Small intestine (tissue), 7 donors: ENCODE measurements around the gene CCNI2. TPM values are rescaled to one million over a fixed set of nuclear protein-coding genes. Genes with fewer than 3 reads are reported as not detected.

Experiments used
- DNase-seq, 2 donors: peaks; one replicate each; pipeline versions ENCODE4 v3.0.0 to v3.0.0-alpha.2; 2013
- FAIRE-seq: peaks from 2 replicates; lab custom pipeline; 2012; peaks lifted over from hg19 to GRCh38; lab: Jason Lieb, UNC
- H3K27ac ChIP-seq, 3 donors: one replicate each; pipeline ENCODE4 v1.5.1; 2013; ENCODE audit warnings: low read length in 2 of 3, mild to moderate bottlenecking in 2 of 3, control low read depth in 1 of 3, inconsistent platforms in 1 of 3, low read depth in 1 of 3, moderate library complexity in 1 of 3
- H3K27me3 ChIP-seq, 3 donors: one replicate each; pipeline ENCODE4 v1.6.1; 2013; ENCODE audit warnings: low read length in 3 of 3, inconsistent platforms in 1 of 3; ENCODE audit not compliant: control insufficient read depth in 3 of 3, insufficient read depth in 3 of 3
- H3K36me3 ChIP-seq, 3 donors: one replicate each; pipeline ENCODE4 v1.6.1; 2013; ENCODE audit warnings: low read length in 3 of 3, inconsistent platforms in 1 of 3, low read depth in 1 of 3, mild to moderate bottlenecking in 1 of 3, moderate library complexity in 1 of 3; ENCODE audit not compliant: control insufficient read depth in 3 of 3, insufficient read depth in 2 of 3
- H3K4me1 ChIP-seq, 3 donors: one replicate each; pipeline ENCODE4 v1.6.1; 2013; ENCODE audit warnings: low read length in 2 of 3, inconsistent platforms in 1 of 3, low read depth in 1 of 3, mild to moderate bottlenecking in 1 of 3, moderate library complexity in 1 of 3; ENCODE audit not compliant: control insufficient read depth in 3 of 3, insufficient read depth in 2 of 3
- H3K4me3 ChIP-seq, 3 donors: one replicate each; pipeline ENCODE4 v1.5.1; 2013; ENCODE audit warnings: low read length in 3 of 3, control low read depth in 1 of 3, inconsistent platforms in 1 of 3, low read depth in 1 of 3, mild to moderate bottlenecking in 1 of 3, moderate library complexity in 1 of 3
- H3K9me3 ChIP-seq, 2 donors: one replicate each; pipeline ENCODE4 v1.6.1; 2013; ENCODE audit warnings: low read depth in 1 of 2, low read length in 1 of 2; ENCODE audit not compliant: control insufficient read depth in 2 of 2, insufficient read depth in 1 of 2
- WGBS, 3 donors: extraction: QIAGEN DNeasy Blood & Tissue Kit; methylation state at CpG; one replicate each; pipeline ENCODE4 v1.1.7; 2013; 5-methylcytosine and 5-hydroxymethylcytosine counted together
- polyA plus RNA-seq, 4 donors: library from polyadenylated mRNA; stranded (reverse) in 3 of 4; unstranded in 1 of 4; fragments of 200-250 nt in 3 of 4; fragments of 120-200 nt in 1 of 4; gene quantifications; one replicate each; pipeline versions ENCODE4 v1.2.1 to v1.2.3, GENCODE V29; 2013
- donor health status: healthy with polysubstance abuse.
- donor health status: control.
- donor health status: control.
- donor health status: Bipolar disorder and iron deficiency.
- donor health status: healthy.

The CCNI2 gene
- polyA plus RNA-seq, 4 donors = 1.6 to 8.2 (median 5.0) TPM

DNA sequence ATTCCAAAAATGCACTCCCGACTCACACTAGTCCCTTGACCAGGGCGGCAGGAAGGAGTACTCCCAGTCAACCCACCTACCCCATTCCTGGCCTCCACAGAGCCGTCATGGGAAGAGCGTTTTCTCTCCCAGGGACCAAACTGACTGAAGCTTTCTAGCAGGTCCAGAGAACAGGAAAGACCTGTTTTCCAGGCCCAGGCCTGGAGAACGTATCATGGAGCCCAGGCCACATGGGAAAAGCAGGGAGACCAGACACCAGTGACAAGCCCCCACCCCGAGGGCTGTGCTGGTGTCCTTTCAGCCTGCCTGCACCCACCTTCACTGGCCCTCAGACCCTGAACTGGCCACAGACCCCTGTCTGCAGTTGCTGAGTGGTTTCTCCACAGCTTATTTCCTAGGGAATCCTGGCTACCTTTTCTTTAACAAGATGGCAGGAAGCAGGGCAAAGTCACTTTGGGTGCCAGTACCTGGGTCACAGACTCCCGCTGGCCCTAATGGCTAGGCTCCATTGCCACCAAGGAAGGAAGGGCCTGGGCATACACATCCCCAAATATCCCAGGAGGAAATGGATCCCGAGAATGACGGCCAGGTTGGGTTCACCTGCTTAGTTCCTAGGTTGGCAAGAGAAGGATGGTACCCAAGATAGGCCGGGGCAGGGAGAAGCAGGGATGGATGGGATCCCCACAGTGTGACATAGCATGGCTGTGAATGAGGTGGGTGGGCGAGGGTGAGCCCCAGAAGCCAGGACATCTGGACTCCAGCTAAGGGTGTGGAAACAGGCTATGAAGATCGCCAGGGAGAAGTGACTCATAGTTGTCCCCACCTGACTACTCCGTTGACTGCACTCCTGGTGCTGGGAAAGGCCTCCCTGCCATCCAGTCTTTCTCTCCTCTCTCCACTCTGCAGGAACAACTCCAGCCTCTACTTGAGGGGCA lies 12.2 kb downstream of the CCNI2 start:
- peak in 1 of 2 donors; percentile 58 for DNase-seq
- no peak for FAIRE-seq

DNA sequence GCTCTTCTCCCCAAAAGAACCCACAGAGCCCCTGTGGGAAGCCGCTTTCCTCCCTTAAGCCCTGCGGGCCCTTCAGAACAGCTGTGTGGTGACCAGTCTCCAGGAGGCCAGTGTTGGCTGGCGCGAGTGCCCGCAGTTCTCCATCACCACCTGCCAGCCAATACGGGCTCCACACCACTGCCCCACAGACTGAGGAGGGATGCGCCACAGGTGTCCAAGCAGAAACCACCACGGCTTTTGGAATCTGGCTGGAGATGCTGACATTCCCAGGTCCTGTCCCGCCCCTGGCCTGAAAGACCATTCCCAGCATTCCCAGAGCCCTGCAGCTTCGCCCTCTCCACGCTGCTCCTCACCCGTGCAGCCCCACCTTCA lies 12.8 kb downstream of the CCNI2 start:
- Histone ChIP-seq H3K4me3 (no peak overlapping the region), H3K4me1 (peaks cover 0 to 11% (median 0%) of the 10 kb centered on the region in 3 donors), H3K27ac (no peak overlapping the region), H3K9me3 (no peaks in the 10 kb centered on the region), H3K36me3 (peaks cover 2 to 80% (median 6%) of the 10 kb centered on the region in 3 donors), H3K27me3 (no peaks in the 10 kb centered on the region)
- FAIRE-seq (no peak), DNase-seq (no peak)
- WGBS, 3 donors = 95 to 96% (median 96%) methylated on average over 12 of the region's 12 CpGs

More for the DNA sequence above, 12.2 kb downstream of the CCNI2 start:
- Histone ChIP-seq H3K36me3 (peaks cover 2 to 73% (median 3%) of the 10 kb centered on the region in 3 donors), H3K27ac (no peak overlapping the region), H3K27me3 (no peaks in the 10 kb centered on the region), H3K4me3 (no peak overlapping the region), H3K4me1 (peaks cover 0 to 11% (median 0%) of the 10 kb centered on the region in 3 donors), H3K9me3 (no peaks in the 10 kb centered on the region)
- WGBS, 3 donors = 85 to 89% (median 88%) methylated on average over 13 of the region's 13 CpGs

DNA sequence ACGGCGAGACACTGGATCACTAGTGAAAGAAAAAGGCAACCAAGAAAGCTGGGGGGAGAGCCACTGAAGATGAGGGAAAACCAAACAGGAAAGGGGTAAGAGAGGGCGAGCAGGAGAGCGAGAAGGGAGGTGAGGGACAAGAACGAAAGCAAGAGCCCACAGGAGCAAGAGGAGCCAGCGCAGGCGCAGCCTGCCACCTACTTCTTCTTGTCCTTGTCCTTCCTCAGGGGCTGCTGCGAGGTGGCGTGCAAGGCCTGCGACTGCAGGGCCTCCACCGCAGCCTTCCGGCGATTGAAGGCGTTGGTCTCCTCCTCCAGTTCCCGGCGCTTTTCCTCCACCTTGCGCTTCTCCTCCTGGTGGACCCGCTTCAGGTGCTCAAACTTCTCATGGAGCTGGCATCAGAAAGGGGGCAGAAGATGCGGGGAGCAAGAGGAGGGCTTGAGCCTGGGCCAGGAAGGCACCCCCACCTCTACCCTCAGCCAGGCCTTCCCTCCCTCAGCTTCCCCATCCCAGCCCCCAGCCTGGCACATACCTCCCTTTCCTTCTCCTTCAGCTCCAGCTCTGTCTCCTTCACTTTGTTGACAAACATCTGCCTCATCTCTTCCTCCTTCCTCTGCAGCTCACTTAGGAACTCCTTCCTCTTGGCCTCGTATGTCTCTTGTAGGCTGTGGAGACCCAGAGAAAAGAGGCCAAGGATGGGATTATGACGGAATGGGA lies 13.5 kb downstream of the CCNI2 start:
- peaks cover 0 to 11% (median 0%) of the 10 kb centered on the region in 3 donors for H3K4me1 ChIP-seq
- H3K9me3 ChIP-seq = no peaks in the 10 kb centered on the region
- 93 to 96% (median 95%) methylated on average over 21 of the region's 21 CpGs for WGBS, 3 donors
- no peak overlapping the region for H3K4me3 ChIP-seq
- H3K27ac ChIP-seq = no peak overlapping the region
- no peak for FAIRE-seq
- no peaks in the 10 kb centered on the region for H3K27me3 ChIP-seq
- no peak for DNase-seq
- H3K36me3 ChIP-seq = peaks cover 2 to 87% (median 6%) of the 10 kb centered on the region in 3 donors

DNA sequence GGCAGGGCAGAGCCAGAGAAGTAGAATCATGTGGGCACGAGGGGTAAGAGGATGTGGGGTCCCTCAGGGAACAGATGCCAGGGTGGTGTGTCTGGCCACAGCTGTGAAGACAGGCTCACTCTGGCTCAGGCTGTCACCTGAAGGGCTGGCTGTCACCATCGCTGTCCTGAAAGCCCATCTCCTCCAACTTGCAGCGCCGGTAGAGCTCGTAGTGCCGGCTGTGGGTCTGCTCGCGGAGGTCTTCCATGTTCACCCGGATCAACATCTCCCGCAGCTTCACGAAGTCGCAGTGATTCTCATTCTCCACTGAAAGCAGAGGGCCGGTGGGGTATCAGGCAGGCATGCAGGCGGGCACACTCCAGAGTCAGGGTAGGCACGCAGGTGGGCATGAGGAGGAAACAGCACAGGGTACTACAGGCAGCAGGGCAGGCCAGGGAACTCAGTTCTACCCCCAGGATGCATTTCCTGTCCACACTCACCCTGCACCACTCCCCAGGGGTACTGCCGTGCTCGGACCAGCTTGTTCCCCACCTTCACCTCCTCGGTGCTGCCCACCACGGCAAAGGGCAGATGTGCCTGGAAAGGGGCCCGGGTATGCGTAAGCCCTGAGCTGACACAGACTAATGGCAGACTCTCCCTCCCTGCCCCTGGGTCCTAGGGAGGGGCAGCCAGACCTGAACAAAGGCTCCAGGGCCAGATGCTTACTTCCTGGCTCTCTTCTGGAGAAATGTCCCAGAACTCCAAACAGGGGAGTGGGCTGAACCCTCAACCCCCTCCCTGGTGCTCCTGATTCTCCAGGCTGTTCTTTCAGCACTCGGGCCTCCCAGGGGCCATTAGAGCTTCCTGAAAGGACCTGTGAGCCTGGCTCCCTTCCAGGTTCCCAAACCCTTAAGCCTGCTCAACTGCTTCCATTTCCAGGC lies 14.4 kb downstream of the CCNI2 start:
- Histone ChIP-seq H3K27me3 (no peaks in the 10 kb centered on the region), H3K27ac (no peak overlapping the region), H3K9me3 (no peaks in the 10 kb centered on the region), H3K4me1 (peaks cover 0 to 11% (median 0%) of the 10 kb centered on the region in 3 donors), H3K4me3 (no peak overlapping the region), H3K36me3 (peaks cover 2 to 90% (median 4%) of the 10 kb centered on the region in 3 donors)
- DNase-seq = no peak
- no peak for FAIRE-seq
- WGBS, 3 donors = 93 to 96% (median 93%) methylated on average over 22 of the region's 22 CpGs

DNA sequence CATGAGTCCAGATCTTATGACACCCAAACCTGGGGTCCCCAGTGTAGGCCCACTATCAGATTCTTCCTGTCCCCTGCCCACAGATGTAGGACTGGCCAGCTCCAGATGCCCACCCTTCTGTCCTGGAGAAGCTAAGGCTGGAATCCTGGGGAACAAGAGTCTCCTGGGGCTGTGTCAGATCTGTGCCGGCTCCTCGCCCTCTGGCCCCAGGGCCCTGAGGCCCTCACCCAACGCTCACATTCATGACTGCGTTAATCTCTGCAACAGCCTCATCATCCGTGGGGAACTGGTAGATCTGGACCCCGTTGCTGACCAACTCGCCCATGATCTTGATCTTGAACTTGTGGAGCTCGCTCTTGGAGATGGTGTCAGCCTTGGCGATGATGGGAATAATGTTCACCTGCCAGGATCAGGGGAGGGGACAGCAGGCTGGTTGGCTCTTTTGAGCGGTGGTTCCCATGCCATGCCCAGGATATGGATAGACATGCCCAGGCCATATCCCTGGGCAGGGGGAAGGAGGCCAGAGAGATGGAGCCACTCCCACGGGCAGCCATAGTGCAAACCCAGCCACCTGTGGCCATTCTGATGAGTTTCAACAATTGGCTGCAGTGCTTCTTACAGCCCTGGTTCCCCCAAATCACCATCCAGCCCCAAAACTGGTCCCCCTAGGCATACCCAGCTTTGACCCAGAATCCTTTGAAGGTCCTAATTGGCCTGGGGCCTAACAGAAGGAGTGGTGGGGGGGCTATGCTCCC lies 15.2 kb downstream of the CCNI2 start:
- H3K27me3 ChIP-seq = no peaks in the 10 kb centered on the region
- H3K4me1 ChIP-seq = peaks cover 0 to 11% (median 0%) of the 10 kb centered on the region in 3 donors
- 93 to 96% (median 95%) methylated on average over 11 of the region's 11 CpGs for WGBS, 3 donors
- H3K9me3 ChIP-seq = no peaks in the 10 kb centered on the region
- no peak overlapping the region for H3K27ac ChIP-seq
- no peak for FAIRE-seq
- no peak overlapping the region for H3K4me3 ChIP-seq
- DNase-seq = no peak
- peaks cover 2 to 85% (median 4%) of the 10 kb centered on the region in 3 donors for H3K36me3 ChIP-seq

DNA sequence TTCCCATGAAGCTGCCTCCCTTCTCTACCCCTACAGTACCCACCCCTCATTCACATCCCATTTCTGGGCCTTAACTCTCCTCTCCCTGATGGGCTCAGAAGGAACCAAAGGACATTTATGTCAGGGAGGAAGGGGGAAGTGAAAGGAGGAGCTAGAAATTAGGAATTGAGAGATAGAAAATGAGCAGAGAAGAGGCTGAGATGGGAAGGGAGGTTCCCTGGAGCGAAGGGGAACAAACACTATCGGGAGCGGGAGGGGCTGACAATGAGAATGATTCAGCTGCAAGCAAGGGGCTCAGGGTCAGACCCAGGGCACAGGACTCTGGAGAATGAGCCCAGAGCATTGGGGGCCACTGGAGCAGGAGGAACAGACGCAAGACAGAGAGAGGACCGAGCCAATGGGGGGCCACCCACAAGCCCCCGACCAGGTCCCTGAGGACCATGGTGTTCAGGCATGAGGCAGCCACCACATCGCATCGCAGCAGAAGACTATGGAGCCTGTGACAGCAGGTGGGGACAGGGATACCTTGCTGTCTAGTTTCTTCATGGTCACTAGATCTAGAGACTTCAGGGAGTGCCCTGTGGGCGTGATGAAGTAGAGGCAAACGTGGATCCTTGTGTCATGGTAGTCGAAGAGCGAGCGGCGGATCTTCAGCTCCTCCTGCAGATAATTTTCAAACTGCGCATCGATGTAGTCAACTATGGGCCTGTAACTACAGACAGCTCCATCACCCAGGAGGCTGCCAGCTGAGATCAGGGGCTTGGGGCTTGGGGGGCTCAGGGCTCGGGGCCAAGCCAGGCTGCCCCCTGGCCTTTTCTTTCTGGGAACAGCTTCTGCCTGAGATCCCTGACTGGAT lies 16.2 kb downstream of the CCNI2 start:
- H3K27ac ChIP-seq = no peak overlapping the region
- no peak overlapping the region for H3K4me3 ChIP-seq
- DNase-seq (no peak), FAIRE-seq (no peak)
- peaks cover 0 to 13% (median 0%) of the 10 kb centered on the region in 3 donors for H3K4me1 ChIP-seq
- H3K36me3 ChIP-seq = peaks cover 2 to 87% (median 4%) of the 10 kb centered on the region in 3 donors
- WGBS, 3 donors = 93 to 96% (median 95%) methylated on average over 17 of the region's 17 CpGs
- H3K9me3 ChIP-seq = no peaks in the 10 kb centered on the region
- H3K27me3 ChIP-seq = no peaks in the 10 kb centered on the region

DNA sequence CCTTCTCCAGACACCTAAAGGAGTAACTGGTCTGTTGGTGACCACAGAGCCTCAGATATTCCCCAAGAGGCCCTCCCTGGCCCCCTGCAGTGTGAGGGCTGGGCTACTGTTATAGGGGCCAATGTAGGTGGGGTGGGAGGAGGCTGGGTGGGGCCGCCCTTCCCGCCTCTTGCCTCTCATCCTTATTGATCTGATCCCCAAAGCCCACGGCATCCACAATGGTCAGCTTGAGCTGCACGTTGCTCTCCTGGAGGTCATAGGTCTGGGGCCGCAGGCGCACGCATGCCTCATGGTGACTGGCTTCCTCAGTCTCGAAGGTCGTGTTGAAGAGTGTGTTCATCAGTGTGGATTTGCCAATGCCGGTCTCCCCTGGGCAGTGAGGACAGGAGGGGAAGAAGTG lies 16.8 kb downstream of the CCNI2 start:
- H3K27ac ChIP-seq = no peak overlapping the region
- H3K9me3 ChIP-seq = no peaks in the 10 kb centered on the region
- 92 to 96% (median 94%) methylated on average over 10 of the region's 10 CpGs for WGBS, 3 donors
- FAIRE-seq (no peak), DNase-seq (no peak)
- H3K27me3 ChIP-seq = no peaks in the 10 kb centered on the region
- H3K4me3 ChIP-seq = no peak overlapping the region
- peaks cover 2 to 80% (median 4%) of the 10 kb centered on the region in 3 donors for H3K36me3 ChIP-seq
- H3K4me1 ChIP-seq = peaks cover 0 to 8% (median 0%) of the 10 kb centered on the region in 3 donors
